HepG2 (cell line): ENCODE data around the gene NPIPB6. TPM values are rescaled to one million over a fixed set of nuclear protein-coding genes. Genes with fewer than 3 reads are reported as not detected.

ENCODE experiments used
- HOXD1 ChIP-seq: sonication (generic); formaldehyde crosslinking; IDR thresholded peaks from 2 replicates; pipeline ENCODE4 v1.5.0; 2020; ENCODE audit warnings: missing genetic modification reagents
- MAFF ChIP-seq: IDR thresholded peaks from 2 replicates; pipeline ENCODE4 v1.6.1; 2011; ENCODE audit warnings: low read depth, low read length, improper control_type of control experiment
- MAFK ChIP-seq, 2 experiments: IDR thresholded peaks in 1 of 2; conservative IDR thresholded peaks in 1 of 2; 2 replicates each; pipeline ENCODE4 v1.6.1; 2011; ENCODE audit warnings: improper control_type of control experiment in 2 of 2, low read length in 2 of 2
- MYC ChIP-seq: sonication (generic); formaldehyde crosslinking; IDR thresholded peaks from 2 replicates; pipeline ENCODE4 v1.9.0; 2021; ENCODE audit warnings: missing genetic modification reagents, borderline replicate concordance
- SNRNP70 ChIP-seq: fragments of 200-400 bp; formaldehyde crosslinking; IDR thresholded peaks from 2 replicates; pipeline ENCODE4 v1.6.1; 2017; ENCODE audit warnings: mild to moderate bottlenecking, low read depth, low read length, moderate library complexity
- STAG1 ChIP-seq: sonication (generic); formaldehyde crosslinking; IDR thresholded peaks from 2 replicates; pipeline ENCODE4 v1.4.0; 2020; ENCODE audit warnings: missing genetic modification reagents
- ZNF350 ChIP-seq: sonication (generic); formaldehyde crosslinking; IDR thresholded peaks from 2 replicates; pipeline ENCODE4 v1.4.0; 2020; ENCODE audit warnings: mild to moderate bottlenecking, low read depth, missing genetic modification reagents, borderline replicate concordance
- polyA plus RNA-seq, 8 experiments: library from polyadenylated mRNA; depleted of rRNA in 3 of 8; stranded (reverse) in 7 of 8; unstranded in 1 of 8; fragments of >200 nt; fragmentation: Illumina TruSeq in 4 of 8; extraction: Trizol in 4 of 8; gene quantifications; 2 replicates each; pipeline versions ENCODE4 v1.2.1 to v1.2.3, GENCODE V29; 2011 to 2016; ENCODE audit warnings: low read depth in 4 of 8, missing spikeins in 1 of 8, mixed read lengths in 1 of 8; ENCODE audit not compliant: insufficient read depth in 1 of 8
- total RNA-seq, 5 experiments: library from RNA; depleted of rRNA; stranded (reverse); fragments of >200 nt; fragmentation: Illumina TruSeq; extraction: Trizol; gene quantifications; 2 replicates each; pipeline ENCODE4 v1.2.3, GENCODE V29; 2016; ENCODE audit warnings: low read depth in 1 of 5
- TF ChIP-seq, protein P1 (sequence below): sonication (generic); formaldehyde crosslinking; IDR thresholded peaks from 2 replicates; pipeline ENCODE4 v1.8.1; 2022; ENCODE audit warnings: mild to moderate bottlenecking, missing genetic modification reagents
- TF ChIP-seq, protein P2 (sequence below): sonication (generic); formaldehyde crosslinking; IDR thresholded peaks from 2 replicates; pipeline ENCODE4 v1.5.0; 2020; ENCODE audit warnings: missing genetic modification reagents, mild to moderate bottlenecking, borderline replicate concordance
- TF ChIP-seq, protein P3 (sequence below): IDR thresholded peaks from 2 replicates; pipeline ENCODE4 v1.6.1; 2016; ENCODE audit warnings: missing biosample characterization, missing genetic modification reagents, low read depth
- TF ChIP-seq, protein P4 (sequence below): sonication (generic); formaldehyde crosslinking; IDR thresholded peaks from 2 replicates; pipeline ENCODE4 v1.5.1; 2020; ENCODE audit warnings: mild to moderate bottlenecking, missing genetic modification reagents, moderate library complexity
- TF ChIP-seq, protein P5 (sequence below): sonication (generic); formaldehyde crosslinking; IDR thresholded peaks from 2 replicates; pipeline ENCODE4 v1.4.0; 2020; ENCODE audit warnings: mild to moderate bottlenecking, missing genetic modification reagents
- TF ChIP-seq, protein P6 (sequence below): sonication (generic); formaldehyde crosslinking; conservative IDR thresholded peaks from 2 replicates; pipeline ENCODE4 v1.8.1; 2023; ENCODE audit warnings: missing genetic modification reagents
- TF ChIP-seq, protein P7 (sequence below): sonication (generic); formaldehyde crosslinking; IDR thresholded peaks from 2 replicates; pipeline ENCODE4 v1.4.0; 2020; ENCODE audit warnings: missing genetic modification reagents

Gene NPIPB6
- total and polyA plus RNA-seq, 2 of the 13 experiments (the other 11 are each of a cell fraction or from before 2014, with no cell fraction given): 0.25 TPM; not detected in 1

DNA sequence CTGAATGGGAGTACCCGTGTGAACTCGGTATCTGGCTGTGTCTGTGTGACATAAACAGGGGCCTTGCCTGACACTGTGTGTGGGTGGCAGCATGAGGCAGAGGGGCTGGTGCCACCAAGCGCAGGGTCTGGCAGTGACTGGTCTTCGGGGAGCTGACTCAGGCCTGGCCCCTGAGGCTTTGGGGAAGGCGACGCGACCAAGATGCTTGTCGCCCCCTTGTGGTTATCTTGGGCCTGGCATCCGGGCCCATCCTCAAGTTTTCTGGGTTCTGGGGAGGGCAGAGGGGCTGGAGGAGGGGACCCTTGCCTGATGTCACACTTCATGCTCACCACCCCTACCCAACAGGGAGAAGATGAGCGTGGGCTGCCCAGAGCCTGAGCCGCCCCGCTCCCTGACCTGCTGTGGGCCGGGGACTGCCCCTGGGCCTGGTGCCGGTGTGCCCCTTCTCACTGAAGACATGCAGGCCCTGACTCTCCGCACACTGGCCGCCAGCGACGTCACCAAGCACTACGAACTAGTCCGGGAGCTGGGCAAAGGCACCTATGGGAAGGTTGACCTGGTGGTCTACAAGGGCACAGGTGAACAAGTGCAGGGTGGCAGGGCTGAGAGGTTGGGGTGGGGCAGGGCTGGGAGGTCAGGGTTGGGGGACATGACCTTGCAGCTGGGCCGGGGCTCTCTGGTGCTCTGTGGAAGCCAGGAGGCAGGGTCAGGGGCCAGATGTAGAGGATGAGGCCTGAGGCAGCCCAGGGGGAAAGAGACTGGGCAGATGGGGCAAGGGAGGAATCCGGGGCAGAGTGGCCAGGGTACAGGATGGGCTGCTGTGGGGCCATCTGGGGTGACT, 46.0 kb downstream of the NPIPB6 start (continued):
- TF ChIP-seq, protein P1, sequence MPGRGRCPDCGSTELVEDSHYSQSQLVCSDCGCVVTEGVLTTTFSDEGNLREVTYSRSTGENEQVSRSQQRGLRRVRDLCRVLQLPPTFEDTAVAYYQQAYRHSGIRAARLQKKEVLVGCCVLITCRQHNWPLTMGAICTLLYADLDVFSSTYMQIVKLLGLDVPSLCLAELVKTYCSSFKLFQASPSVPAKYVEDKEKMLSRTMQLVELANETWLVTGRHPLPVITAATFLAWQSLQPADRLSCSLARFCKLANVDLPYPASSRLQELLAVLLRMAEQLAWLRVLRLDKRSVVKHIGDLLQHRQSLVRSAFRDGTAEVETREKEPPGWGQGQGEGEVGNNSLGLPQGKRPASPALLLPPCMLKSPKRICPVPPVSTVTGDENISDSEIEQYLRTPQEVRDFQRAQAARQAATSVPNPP (CRISPR knock-in tag): no peak
- TF ChIP-seq, protein P2, sequence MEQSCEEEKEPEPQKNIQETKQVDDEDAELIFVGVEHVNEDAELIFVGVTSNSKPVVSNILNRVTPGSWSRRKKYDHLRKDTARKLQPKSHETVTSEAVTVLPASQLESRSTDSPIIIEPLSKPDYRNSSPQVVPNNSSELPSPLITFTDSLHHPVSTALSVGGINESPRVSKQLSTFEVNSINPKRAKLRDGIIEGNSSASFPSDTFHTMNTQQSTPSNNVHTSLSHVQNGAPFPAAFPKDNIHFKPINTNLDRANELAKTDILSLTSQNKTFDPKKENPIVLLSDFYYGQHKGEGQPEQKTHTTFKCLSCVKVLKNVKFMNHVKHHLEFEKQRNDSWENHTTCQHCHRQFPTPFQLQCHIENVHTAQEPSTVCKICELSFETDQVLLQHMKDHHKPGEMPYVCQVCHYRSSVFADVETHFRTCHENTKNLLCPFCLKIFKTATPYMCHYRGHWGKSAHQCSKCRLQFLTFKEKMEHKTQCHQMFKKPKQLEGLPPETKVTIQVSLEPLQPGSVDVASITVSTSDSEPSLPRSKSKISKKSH (CRISPR knock-in tag): 0 out of 2 replicates have a peak, but pooled peaks have one; percentile 20
- TF ChIP-seq ZNF350 (CRISPR knock-in tag): peak; percentile 25; the same call in 1 of the 2 replicates
- TF ChIP-seq HOXD1 (CRISPR knock-in tag): no peak
- TF ChIP-seq, protein P3, sequence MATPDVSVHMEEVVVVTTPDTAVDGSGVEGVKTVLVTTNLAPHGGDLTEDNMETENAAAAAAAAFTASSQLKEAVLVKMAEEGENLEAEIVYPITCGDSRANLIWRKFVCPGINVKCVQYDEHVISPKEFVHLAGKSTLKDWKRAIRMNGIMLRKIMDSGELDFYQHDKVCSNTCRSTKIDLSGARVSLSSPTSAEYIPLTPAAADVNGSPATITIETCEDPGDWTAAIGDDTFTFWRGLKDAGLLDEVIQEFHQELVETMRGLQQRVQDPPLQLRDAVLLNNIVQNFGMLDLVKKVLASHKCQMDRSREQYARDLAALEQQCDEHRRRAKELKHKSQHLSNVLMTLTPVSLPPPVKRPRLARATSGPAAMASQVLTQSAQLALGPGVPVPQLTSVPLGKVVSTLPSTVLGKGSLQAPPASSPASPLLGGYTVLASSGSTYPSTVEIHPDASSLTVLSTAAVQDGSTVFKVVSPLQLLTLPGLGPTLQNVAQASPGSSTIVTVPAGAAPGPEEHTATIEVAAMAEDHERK (CRISPR knock-in tag): no peak
- peak; percentile 17; the same call in 1 of the 2 replicates for TF ChIP-seq MAFF
- TF ChIP-seq, protein P4, sequence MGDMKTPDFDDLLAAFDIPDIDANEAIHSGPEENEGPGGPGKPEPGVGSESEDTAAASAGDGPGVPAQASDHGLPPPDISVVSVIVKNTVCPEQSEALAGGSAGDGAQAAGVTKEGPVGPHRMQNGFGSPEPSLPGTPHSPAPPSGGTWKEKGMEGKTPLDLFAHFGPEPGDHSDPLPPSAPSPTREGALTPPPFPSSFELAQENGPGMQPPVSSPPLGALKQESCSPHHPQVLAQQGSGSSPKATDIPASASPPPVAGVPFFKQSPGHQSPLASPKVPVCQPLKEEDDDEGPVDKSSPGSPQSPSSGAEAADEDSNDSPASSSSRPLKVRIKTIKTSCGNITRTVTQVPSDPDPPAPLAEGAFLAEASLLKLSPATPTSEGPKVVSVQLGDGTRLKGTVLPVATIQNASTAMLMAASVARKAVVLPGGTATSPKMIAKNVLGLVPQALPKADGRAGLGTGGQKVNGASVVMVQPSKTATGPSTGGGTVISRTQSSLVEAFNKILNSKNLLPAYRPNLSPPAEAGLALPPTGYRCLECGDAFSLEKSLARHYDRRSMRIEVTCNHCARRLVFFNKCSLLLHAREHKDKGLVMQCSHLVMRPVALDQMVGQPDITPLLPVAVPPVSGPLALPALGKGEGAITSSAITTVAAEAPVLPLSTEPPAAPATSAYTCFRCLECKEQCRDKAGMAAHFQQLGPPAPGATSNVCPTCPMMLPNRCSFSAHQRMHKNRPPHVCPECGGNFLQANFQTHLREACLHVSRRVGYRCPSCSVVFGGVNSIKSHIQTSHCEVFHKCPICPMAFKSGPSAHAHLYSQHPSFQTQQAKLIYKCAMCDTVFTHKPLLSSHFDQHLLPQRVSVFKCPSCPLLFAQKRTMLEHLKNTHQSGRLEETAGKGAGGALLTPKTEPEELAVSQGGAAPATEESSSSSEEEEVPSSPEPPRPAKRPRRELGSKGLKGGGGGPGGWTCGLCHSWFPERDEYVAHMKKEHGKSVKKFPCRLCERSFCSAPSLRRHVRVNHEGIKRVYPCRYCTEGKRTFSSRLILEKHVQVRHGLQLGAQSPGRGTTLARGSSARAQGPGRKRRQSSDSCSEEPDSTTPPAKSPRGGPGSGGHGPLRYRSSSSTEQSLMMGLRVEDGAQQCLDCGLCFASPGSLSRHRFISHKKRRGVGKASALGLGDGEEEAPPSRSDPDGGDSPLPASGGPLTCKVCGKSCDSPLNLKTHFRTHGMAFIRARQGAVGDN: peak; percentile 43
- TF ChIP-seq MAFK (conservative IDR thresholded peaks at IDR 0.05 in 1 of 2, IDR thresholded peaks at IDR 0.05 in 1 of 2; ENCODE audit: low read length in 2 of 2): peak in 1 of 2 experiments; percentile 35; a peak in 1 of 4 replicates
- 0 out of 2 replicates have a peak, but pooled peaks have one; percentile 12 for TF ChIP-seq MYC (CRISPR knock-in tag)
- TF ChIP-seq, protein P5, sequence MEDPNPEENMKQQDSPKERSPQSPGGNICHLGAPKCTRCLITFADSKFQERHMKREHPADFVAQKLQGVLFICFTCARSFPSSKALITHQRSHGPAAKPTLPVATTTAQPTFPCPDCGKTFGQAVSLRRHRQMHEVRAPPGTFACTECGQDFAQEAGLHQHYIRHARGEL (CRISPR knock-in tag): peak; percentile 78; the same call in 1 of the 2 replicates
- TF ChIP-seq, protein P6, sequence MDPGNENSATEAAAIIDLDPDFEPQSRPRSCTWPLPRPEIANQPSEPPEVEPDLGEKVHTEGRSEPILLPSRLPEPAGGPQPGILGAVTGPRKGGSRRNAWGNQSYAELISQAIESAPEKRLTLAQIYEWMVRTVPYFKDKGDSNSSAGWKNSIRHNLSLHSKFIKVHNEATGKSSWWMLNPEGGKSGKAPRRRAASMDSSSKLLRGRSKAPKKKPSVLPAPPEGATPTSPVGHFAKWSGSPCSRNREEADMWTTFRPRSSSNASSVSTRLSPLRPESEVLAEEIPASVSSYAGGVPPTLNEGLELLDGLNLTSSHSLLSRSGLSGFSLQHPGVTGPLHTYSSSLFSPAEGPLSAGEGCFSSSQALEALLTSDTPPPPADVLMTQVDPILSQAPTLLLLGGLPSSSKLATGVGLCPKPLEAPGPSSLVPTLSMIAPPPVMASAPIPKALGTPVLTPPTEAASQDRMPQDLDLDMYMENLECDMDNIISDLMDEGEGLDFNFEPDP (CRISPR knock-in tag): no peak
- peak; percentile 86 for TF ChIP-seq STAG1 (CRISPR knock-in tag)
- no peak for TF ChIP-seq SNRNP70
- TF ChIP-seq, protein P7, sequence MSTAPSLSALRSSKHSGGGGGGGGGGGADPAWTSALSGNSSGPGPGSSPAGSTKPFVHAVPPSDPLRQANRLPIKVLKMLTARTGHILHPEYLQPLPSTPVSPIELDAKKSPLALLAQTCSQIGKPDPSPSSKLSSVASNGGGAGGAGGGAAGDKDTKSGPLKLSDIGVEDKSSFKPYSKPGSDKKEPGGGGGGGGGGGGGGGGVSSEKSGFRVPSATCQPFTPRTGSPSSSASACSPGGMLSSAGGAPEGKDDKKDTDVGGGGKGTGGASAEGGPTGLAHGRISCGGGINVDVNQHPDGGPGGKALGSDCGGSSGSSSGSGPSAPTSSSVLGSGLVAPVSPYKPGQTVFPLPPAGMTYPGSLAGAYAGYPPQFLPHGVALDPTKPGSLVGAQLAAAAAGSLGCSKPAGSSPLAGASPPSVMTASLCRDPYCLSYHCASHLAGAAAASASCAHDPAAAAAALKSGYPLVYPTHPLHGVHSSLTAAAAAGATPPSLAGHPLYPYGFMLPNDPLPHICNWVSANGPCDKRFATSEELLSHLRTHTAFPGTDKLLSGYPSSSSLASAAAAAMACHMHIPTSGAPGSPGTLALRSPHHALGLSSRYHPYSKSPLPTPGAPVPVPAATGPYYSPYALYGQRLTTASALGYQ (CRISPR knock-in tag): no peak
